GM21619 (cell line): Measurements from ENCODE around the gene DMXL1.

Experiments
- ATAC-seq: cut with Tn5 transposase; IDR thresholded peaks from one replicate; pipeline ENCODE4 v1.9.1; 2021; ENCODE audit not compliant: unreplicated experiment

The DMXL1 gene

DNA sequence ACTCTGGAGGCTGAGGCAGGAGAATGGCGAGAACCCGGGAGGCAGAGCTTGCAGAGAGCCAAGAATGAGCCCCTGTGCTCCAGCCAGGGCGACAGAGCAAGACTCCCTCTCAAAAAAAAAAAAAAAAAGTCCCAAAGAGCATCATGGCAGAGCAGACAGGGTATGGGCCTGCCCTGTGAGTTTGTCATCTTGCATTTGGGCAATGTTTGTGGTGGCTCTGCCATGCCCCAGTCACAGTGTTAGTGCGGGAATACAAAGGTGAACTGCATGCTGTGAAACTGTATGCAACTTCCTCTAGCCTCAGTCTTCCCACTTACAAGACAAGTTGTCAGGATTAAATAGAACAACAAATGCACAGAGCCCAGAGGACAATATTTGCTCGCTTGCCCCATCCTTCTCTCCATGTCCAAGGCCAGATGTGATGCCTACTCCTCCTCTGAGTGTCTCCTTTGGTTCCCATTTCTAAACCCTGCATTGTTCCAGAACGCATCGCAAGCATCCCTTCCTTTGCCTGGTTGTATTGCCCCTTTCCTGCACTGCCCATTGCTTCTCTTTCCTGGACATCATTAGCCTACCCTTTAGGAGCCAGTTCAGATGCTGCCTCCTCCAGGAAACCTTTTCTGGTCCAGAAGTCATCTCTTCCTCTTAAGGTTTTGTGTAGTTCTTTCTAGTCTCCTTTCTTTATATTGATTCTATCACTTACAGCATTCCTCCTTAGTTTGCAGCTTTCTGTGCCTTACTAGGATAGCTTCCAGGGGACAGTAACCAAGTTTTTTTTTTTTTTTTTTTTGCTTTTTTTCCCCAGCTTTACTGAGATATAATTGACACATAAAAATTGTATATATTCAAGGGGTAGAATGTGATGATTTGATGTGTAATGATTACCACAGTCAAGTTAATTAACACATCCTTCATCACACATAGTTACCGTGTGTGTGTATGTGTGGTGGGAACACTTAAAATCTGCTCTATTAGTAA is 215.9 kb downstream of the DMXL1 start:
- ATAC-seq = no peak

DNA sequence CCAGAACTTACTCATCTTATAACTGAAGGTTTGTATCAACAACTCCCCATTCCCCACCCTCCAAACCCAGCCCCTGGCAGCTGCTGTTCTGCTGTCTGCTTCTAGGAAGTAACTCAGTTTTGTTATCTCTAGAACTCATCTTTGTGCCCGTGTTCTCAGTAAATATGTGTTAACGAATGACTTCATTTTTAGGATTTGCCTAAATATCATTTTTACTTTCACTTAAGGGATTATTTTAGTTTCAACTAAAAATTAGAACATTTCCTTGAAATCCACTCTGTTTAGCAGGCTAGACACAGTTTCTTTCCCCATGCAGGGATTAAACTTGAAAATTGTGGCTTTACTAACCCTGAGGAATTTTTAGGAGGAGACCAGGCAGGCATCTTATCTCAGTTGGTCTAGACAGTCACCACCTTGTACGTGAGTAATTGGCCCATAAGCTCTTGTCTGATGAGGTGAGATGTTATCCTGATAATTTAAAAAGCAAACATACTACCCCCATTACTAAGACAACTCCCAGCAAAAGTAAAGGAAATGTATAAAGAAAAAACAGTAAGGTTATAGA is 216.7 kb downstream of the DMXL1 start:
- peak; percentile 38 for ATAC-seq

DNA sequence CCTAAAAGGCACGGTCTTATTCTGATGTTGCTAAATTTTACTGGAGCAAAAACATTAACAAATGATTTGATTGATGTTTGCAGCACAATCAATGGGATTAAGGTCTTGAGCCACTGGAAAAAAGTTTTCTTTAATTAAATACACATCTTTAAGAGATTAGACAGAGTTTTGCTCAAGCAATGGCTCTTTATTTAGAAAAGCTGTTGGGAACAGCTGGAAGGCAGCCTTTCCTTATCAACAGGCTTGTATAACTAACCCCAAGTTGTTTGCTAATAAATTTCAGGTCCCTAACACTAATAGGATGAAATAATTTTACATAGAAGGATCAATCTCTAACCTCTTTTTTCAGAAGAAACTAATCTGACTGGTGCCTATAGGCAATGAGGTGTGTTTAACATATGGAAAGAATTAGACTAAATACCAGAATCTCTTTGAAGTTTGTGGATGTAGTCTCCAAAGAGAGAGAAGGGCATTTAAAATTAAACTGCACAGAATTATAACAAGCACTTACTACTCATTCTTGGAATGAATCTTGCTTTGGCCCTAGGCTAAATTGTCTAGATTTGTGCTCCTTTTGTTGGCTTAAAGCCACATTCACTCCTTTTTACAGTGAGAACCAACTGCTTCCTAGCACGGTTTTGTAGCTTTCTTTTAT is 217.6 kb downstream of the DMXL1 start:
- ATAC-seq = no peak

DNA sequence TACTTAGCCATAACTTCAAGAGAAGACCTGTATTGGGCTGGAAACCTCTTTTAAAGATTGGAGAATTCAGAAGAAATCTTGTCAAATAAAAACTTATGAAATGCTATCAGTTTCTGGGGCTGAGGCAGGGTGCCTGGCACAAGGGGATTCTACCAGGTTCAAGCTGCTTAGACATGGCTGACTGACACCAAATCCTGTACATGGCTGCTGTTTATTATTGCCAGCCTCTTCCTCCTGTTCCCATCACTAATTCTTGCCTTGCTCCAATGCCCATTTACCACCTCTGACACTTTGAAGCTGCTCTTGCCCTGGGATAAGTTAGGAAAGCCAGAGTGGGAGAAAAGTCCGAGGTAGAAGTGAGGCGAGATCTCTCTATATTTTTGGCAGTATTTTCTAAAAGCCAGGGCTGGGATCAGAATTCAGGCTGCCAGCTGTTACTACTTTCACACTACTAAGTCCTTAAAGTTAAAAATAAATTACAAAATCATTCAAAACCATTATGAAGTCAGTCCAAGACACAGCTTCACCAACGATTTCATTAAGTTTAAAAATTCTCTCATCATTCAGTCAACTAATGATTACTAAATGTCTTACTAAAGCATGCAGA is 218.7 kb downstream of the DMXL1 start:
- no peak for ATAC-seq

DNA sequence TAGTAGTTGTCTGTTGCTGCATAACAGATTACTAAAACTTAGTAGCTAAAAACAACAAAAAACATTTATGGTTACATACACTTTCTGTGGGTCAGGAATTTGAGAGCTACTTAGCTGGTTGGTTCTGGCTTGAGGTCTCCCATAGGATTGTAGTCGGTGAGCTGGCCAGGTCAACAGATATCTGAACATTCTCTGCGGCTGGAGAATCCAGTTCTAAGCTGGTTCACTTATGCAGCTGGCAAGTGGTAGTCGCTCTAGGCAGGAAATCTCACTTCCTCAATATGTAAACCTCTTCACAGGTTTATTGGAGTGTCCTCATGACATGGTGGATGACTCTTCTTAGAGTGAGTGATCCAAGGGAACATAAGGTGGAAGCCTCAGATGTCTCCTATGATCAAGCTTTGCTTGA is 219.3 kb downstream of the DMXL1 start:
- ATAC-seq = peak; percentile 80

DNA sequence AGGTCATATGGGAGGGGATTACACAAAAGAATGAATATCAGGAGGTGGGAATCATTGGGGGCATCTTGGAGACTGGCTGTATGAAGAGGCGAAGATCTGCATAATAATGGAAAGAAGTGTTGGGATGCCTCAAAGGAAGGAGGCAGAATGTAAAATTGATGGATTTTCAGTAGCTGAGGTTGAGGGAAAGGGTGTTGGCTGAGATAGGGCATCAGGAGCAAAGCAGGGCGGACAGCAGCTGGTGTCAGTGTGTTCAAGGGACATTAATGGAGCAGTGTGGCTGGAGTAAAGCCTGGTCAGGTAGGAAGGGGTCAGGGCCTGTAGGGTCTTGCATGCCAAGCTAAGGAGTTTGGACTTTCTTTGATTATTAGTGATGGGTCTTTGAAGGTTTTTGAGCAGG is 219.7 kb downstream of the DMXL1 start:
- ATAC-seq = no peak

DNA sequence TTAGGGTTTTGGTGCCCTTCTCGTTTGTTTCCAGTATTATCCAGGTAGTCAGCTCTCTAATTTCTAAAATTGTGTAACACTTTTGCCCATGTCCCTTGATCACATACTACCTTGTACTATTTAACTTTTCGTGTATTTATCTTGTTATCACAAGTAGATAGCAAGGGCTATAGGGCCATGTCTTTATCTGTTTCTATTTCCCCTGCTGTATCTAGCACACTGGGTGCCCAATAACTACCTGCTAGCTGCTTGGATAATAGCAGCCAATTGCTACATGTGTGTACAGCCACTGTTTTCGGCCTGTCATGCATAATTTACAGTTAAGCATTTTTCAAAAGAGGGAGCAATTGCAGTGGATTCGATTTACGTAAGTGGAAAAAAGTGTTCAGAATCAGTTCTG is 220.2 kb downstream of the DMXL1 start:
- ATAC-seq = no peak

DNA sequence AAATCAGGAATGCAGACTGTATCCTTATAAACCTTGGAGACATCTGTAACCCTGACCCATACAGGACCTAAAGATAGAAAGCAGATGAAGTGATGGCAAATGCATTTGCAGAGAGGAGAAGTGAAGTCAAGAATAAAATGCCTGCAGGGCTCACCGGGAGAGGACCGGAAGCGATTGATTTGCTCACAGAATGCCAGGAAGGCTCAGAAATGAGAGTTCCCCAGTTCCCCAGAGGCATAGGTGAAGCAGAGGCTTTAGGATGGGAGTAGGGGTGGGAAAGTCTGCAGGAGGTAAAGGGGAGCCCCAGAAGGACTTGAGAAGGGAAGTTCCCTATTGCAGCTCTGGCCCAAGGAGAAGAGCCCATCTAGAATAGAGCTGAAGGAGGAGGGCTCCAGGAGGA is 221.0 kb downstream of the DMXL1 start:
- ATAC-seq = no peak

DNA sequence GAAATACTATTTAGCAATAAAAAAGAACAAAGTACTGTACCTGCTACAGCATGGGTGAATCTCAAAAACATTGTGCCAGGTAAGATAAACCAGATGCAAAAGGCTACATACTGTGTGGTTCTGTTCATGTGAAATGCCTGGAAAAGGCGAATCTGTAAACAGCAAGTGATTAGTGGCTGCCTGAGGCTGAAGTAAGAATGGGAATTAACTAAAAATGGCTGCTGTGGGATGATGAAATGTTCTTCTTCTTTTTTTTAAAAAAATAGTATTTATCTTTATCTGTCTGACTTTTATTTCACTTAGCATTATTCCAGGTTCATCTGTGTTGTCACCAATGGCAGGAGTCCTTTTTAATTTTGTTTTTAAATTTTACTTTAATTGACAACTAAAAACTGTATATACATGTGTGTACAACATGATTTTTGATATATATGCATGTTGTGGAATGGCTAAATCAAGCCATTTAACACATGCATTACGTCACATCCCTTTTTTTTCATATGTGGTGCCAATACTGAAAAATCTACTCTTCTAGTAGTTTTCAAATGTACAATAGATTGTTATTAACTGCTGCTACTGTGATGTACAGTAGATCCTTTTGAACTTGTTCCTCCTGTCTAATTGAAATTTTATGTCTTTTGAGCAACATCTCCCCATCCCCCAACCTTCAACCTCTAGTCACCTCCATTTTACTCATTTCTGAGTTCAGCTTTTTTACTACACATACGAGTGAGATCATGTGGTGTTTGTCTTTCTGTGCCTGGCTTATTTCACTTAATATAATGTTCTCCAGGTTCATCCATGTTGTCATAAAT is 222.0 kb downstream of the DMXL1 start:
- no peak for ATAC-seq

DNA sequence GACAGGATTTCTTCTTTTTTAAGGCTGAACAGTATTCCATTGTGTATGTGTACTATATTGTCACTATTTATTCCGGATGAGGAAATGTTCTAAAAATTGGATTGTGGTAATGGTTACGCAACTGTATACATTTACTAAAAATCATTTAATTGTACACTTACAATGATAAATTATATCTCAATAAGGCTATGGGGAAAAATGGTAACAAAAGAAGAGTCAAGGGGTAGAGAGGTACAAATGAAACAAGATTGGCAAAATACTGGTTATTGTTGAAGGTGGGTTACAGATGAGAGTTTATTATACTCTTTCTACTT is 222.6 kb downstream of the DMXL1 start:
- no peak for ATAC-seq
